ELR (cell line): ENCODE measurements around the gene TFAP2A.

Experiments
- DNase-seq: peaks from one replicate; pipeline ENCODE4 v3.0.0-alpha.2; 2015; ENCODE audit warnings: low read depth

The TFAP2A gene

DNA sequence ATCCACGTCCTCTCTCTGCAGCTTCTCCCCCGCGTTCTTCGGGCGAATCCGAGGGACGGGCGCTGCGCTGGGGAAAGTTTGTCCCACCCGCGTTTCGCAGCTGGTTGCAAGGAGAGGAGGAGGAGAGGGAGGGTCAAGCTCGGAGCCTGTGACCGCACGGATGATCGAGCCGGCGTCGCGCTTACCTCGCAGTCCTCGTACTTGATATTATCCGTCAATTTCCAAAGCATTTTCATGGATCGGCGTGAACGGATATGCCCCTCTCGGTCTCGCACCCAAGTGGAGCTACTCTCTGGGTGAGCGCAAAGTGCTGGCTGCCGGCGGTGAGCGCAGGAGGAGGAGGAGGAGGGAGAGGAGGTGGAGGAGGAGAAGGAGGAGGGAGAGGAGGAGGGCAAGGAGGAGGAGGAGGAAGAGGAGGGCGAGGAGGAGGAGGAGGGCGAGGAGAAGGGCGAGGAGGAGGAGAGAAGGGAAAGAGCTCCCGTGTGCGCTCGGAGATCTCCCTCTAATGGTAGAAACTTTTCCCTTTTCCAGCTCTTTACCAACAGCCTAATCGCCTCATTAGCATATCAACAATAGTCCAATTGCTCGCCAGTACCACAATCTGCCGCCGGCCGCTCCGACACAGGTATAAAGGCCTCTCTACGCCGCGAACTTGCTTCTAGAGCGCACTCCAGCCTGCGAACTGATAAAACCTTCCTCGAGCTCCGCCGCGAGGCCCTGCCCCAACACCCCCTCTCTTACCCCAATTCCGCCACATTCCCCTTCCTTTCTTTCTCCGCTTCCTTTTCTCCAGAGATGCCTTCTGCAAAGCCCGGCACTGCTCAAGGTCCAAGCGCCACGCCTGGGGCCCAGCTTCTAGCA is at the start of gene TFAP2A:
TFAP2A (minus strand) TSS at position 319 of the 861 bp plus-strand sequence; CDS start at position 236, 83 bp downstream.
- DNase-seq, result peak; percentile 90

- no peak for DNase-seq
These were observed 48.9 kb upstream of the TFAP2A start for GRCh38 chr6:10463491-10464481.

- no peak for DNase-seq
These were observed 48.2 kb upstream of the TFAP2A start for GRCh38 chr6:10463040-10463439.

- DNase-seq, result no peak
These were observed 47.0 kb upstream of the TFAP2A start for GRCh38 chr6:10461850-10462249.

DNA sequence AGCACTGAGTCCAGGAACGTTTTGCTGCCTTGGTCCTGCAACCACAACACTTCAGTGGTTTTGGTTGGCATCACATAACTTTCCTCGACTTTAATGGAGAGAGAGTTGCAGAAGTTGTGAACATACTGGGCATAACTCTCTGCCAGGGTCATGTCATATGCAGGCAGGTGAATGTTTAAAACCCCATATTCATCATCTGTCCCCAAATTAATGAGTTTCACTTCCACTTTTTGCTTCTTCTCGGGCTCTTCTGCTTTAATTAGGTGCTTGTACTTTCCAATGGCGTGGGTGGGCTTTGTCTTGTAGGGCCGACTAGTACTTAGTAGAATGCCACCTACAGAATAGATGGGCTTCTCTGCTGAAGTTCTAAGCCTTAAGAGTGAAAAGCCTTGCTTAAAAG is 45.2 kb upstream of the TFAP2A start:
- DNase-seq, result no peak

GRCh38 chr6:10458287-10458686 is 43.4 kb upstream of the TFAP2A start:
- no peak for DNase-seq

- DNase-seq, result peak; percentile 45
These were observed 38.7 kb upstream of the TFAP2A start for GRCh38 chr6:10453596-10453995.

- peak; percentile 96 for DNase-seq
These were observed 37.1 kb upstream of the TFAP2A start for GRCh38 chr6:10451828-10452509.

GRCh38 chr6:10451394-10451793 is 36.5 kb upstream of the TFAP2A start:
- DNase-seq, result no peak

DNA sequence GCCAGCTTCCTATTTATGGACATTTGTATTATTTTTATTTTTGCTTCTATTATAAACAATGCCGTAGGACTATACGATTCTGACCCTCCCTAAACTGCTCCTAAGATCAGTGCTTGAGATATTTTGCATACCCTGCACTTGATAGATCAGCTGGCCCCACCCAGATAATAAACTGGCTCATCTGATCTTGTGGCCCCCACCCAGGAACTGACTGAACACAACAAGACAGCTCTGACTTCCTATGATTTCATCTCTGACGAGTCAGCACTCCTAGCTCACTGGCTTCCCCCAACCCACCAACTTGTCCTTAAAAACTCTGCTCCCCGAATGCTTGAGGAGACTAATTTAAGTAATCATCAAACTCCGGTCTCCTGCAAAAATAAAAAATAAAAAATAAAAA is 34.9 kb upstream of the TFAP2A start:
- peak; percentile 50 for DNase-seq

DNA sequence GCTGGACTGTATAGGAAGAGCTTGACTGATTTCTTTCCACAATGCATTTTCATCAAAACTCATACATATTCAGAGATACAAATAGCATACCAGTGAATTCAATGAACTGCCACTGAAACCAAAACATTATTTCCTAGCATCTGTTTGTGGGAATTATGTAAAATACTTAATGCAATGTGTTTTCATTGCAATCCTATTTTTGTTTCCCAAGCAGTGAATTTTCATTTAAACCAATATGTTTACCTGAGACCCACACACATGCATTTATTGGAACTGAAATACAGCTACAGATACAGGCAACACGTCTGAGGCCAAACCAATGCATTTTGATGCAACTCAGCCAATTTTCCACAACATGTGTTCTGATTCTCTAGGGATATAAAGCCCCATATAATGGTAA is 33.2 kb upstream of the TFAP2A start:
- no peak for DNase-seq

GRCh38 chr6:10446548-10446947 is 31.7 kb upstream of the TFAP2A start:
- DNase-seq, result no peak

- DNase-seq, result no peak
These were observed 26.8 kb upstream of the TFAP2A start for GRCh38 chr6:10441655-10442009.

GRCh38 chr6:10441004-10441654 is 26.3 kb upstream of the TFAP2A start:
- DNase-seq, result peak; percentile 99

GRCh38 chr6:10437891-10438290 is 23.0 kb upstream of the TFAP2A start:
- no peak for DNase-seq

DNA sequence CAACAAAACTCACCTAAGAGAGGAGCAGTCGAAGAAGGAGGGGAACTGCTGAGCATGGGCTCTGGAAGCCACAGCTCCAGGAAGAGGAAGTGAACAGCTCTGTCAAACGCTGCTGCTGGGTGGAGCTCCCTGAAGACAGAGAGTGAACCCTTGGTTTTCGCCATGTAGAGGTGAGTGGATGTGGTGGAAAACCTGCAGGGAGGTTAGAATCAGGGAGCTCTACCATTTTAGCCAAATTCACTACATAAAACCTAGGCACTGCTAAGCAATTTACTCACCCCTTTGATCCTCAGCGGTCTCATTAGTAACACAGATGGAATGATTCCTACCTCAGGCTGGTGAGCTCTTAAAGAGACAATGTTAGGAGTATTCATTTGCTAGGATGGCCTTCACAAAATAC is 19.4 kb upstream of the TFAP2A start:
- peak; percentile 77 for DNase-seq

- DNase-seq, result no peak
These were observed 18.4 kb upstream of the TFAP2A start for GRCh38 chr6:10433322-10433721.

- DNase-seq, result peak; percentile 60
These were observed 16.7 kb upstream of the TFAP2A start for GRCh38 chr6:10431423-10432164.

DNA sequence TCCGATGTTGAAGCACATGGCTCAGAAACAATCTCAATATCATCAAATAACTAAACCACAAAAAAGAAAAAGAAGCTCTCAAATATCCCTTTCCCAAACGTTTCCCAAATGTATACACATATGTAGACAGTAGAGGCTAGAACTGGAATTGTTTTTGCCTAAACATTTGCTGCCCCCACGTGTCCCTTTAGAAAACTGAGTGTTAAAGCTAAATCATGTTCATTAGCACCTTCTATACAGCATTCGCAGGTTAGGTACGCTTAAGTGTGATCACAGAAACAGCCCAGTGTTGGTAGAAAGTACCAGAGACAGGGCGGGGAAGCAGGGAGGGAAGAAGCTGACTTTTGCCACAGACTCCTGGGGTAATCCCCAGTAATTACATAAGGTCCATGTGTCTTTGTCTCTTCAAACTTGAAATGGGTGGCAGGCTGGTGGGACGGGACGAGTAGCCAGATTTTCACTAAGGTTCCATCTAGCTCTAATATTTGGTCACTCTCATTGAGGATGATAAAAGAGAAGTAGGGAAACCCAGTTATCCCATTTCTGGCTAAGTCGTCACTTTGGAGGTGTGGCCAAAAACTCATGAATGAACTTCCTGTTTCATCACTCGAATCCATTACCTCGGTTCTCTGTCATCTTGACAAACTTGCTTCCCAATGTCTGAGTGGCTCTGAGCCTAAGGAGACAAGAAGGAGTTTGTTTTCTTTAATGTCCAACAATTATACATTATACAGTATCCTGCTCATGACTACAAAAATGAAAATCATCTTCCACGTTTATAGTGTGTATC is 15.0 kb upstream of the TFAP2A start:
- DNase-seq, result peak; percentile 83

GRCh38 chr6:10426781-10427279 is 12.0 kb upstream of the TFAP2A start:
- peak; percentile 54 for DNase-seq
